NOMO-1 (cell line): ENCODE data around the gene MCTP1.

Experiments used
- DNase-seq, 2 experiments: peaks; one replicate each; lab custom pipeline; 2025; ENCODE audit not compliant: unreplicated experiment in 2 of 2; lab: John Stamatoyannopoulos, UW

Gene MCTP1

DNA sequence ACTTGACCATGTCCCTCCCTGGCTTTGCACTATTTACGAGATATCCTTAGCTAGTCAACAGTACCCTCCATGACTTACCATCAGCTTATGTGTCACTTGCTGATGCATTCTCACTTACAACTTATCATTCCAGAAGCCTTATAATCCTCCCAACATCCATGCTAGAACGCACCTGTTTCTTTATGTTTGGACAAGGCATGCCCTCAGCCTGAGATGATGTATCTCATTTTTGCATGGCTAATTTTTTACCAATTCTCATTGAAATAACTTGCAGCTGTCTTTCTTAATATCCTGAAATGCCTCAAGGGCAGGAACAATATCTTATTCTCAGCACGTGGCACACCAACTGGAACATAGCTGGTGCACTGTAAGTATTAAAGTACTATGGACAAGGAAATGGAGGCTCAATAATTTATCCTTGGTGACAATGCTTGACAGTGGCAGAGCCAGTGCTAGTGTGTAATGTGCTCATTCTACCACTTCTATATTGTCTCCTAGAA is 384.8 kb downstream of the MCTP1 start:
- no peak for DNase-seq

DNA sequence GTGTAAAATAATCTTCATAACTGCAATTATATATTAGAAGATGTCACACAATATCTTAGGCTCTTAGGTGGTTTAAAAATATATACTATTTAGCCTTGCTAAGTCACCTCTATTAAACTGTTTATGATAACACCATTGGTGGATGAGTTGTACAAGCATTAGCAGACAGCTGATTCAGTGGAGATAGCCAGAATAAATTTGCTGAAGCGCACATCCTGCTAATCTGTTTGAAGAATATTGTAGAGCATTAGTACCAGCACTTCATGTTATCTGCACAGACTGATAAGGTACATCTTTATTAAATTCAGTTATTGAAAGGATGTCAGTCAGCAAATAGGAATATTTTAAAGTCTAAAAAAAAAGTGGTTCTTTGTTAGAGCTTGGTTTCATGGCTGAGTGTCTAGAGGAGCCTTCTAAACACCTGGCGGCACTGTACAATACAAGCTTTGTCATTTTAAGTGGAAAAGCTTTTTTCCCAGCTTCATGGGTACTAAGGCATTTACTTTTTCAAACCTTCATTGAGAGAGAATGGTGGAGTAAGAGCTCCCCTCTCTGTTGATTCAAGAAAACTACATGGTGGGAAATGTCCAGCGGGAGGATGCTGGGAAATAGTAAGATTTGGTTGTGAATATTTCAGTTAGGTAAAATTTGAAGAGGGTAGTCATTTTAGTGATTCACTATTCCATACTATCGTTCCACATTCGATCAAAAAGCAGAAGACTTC is 391.3 kb downstream of the MCTP1 start:
- DNase-seq, result no peak

DNA sequence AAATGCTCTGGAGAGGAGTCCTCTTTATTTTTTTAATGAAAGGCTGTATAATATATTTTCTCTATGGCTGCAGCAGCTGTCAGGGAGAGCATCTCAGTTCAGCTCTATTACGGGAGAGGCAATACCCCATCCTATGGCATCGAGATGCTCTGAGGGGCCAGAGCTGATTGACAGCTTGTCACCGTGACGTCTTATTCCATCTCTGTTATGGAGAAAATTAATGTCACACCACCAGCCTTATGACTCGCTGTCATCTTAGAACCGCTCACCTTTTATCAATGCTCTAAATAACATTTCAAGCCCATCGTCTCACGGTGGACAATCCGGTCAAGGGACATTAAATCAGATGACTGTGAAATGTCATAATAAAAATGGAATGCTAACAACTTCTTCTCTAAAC is 392.9 kb downstream of the MCTP1 start:
- no peak for DNase-seq

DNA sequence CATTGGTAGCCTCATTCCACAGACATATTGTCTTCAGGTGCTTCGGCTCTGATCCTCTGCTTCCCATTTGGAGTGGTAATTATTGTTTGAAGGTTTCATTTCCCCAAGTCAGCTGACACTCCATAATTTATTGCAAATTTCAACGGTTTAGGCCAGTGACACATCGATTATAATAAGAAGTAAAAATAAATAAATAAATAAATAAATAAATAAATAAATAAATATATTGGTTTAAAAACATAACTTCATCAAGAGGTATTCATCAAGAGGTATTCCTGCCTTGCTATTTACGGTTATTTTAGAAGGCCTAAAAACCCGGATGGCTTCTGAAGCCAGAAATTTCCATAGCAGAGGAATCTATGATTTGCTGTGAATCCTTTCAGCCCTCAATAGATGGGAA is 393.3 kb downstream of the MCTP1 start:
- DNase-seq, result no peak

- DNase-seq, result no peak
Measured at GRCh38 chr5:94890907-94891306, 394.0 kb downstream of the MCTP1 start.

DNA sequence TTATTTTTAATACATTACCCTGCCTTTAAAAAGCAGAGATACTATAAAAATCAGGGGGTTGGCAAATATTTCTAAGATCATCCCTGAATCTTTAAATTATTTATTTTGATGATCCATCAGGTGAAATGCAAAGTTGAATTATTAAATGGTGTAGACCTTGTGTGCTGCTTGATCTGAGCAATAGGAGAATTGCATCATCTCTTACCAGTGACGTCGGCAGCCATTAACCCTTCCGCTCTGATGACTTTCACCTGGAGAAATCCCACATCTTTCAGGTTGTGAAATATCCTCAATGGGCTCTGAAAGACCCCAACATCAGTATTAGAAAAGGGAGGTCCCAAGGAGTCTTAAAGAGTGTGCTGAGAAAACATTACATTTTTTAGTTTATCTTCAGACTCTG is 396.2 kb downstream of the MCTP1 start:
- no peak for DNase-seq

DNA sequence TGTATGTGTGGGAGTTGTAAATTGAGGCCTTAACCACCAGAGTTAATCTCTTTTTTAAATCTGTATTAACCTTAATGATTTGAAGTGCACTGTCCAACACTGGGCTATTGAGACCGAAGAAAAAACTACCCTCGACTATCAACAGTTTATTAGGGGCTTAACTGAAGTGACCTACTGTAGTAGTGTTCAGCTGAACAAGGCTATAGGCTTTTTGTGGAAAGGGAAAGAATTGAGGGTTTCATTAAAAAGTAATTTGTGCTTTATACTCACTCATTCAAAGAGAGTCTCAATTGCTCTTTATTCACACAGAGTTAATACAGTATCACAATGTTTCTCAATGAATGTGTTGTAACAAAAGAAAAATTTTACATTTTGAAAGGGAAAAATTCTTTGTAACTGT is 399.0 kb downstream of the MCTP1 start:
- no peak for DNase-seq

DNA sequence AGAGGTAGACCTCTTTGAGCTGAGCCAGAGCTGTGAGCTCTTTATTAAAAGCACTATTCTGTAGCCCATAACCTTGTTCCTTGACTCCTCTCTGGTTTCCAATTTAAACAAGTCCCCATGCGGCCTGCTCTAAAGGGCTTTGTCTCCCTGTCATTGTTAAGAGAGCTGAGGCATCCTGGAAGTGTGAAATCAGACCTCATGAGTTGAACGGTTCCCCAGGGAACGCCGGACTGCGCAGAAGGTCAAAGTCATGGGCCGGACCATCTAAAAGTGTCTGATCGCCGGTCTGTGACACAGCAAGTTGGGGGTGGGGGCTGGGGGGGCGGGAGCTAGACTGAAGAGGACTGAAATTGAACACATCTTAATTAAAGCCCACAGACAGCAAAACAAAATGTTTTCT is 400.6 kb downstream of the MCTP1 start:
- DNase-seq, result no peak

DNA sequence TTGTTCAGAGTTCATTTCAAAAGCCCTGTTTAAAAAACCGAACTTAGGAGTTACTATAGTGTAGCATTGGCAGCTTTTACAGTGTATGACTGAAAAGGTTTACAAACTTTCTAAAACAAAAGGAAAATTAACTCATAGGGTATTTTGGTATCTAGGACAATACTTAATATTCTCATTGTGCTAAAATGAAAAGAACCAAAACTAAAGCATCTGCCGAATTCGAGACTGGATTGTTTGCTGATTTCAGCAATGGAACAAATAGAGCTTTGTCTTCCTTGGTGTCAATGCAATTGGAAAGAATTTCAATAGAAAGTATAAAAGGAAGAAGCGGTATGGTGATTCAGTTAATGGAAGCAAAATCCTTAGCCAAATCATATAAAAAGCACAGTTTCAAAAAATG is 412.4 kb downstream of the MCTP1 start:
- DNase-seq, result no peak

- no peak for DNase-seq
Measured at GRCh38 chr5:94870511-94871183, 414.2 kb downstream of the MCTP1 start.

DNA sequence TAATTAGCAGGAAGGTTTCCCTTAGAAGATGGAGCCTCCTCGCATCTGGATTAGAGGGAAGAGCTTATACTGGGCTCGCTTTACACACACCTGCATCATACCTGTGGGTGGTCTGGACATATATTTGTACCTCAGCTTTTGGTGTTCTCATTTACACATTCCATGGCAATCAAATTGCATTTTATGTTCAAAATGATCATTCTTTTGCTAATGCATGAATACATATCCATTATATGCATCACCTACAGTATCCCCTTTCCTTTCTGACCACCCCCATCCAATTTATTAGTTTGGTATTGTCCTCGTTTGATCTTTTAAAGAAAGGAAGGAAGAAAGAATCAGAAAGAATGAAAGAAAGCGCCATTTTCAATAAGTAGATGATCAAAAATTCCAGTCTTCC is 415.0 kb downstream of the MCTP1 start:
- no peak for DNase-seq

DNA sequence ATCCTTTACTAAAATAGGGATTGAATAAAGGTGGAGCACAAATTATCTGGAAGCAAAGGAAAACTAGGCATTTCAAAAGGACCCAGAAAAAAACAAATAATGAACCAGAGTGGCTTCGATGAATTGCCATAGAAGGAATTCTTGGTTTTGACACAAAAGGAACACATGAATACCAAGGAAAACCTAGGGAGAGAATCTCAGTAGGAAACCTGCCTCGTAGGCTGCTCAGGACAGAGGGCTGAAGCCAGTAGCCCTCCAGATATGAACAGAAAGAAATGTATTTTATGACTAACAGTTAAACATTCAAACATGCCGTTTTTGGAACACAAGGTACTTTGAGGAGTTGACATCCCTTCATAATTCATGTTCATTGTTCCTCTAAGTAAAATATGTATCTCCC is 420.9 kb downstream of the MCTP1 start:
- DNase-seq, result no peak

DNA sequence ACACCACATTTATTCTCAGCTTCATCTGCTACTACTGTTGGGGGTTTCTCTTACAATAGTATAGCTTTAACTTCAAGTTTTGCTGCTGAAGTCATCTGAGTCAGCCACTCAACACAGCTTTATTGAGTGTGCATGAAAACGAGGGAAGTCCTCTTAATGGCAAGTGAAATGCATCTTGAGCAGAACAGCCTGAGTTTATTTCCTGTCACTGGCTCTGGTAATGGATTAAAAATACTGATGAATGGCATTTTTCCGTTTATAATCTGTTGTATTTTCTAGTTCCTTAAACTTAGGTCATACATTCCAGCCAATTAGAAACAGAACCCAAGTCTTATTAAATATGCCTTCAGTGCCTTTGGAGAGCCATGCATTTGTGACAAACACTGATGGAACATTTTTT is 427.8 kb downstream of the MCTP1 start:
- no peak for DNase-seq

DNA sequence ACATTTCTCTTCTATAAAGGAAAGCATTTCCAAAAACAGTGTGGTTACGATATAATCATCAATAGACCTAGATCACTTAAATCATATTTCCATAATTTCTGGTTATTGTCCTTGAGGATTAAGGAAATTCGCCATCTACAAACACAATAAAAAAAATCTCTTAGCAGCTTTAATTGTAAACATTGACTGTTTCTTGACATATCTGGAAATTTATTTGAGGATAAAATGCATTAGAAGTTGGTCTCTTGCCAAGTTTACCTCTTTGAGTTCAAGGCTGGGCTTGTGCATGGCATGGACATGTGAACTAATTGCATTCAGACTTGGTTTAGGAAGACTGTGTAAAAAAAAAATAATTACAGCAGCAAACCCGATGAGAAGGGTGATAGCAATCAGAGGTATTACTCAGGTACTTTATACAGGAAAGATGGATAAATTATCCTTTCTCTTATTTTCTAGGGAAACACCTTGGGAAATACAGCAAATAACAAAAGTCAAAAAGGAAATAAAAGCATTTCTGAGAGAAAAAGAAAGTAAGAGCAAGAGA is 428.6 kb downstream of the MCTP1 start:
- no peak for DNase-seq

- no peak for DNase-seq
Measured at GRCh38 chr5:94855543-94855942, 429.4 kb downstream of the MCTP1 start.

GRCh38 chr5:94853120-94853519 is 431.8 kb downstream of the MCTP1 start:
- no peak for DNase-seq

GRCh38 chr5:94850960-94851359 is 433.9 kb downstream of the MCTP1 start:
- DNase-seq, result no peak

GRCh38 chr5:94849821-94850736 is 434.8 kb downstream of the MCTP1 start:
- no peak for DNase-seq

DNA sequence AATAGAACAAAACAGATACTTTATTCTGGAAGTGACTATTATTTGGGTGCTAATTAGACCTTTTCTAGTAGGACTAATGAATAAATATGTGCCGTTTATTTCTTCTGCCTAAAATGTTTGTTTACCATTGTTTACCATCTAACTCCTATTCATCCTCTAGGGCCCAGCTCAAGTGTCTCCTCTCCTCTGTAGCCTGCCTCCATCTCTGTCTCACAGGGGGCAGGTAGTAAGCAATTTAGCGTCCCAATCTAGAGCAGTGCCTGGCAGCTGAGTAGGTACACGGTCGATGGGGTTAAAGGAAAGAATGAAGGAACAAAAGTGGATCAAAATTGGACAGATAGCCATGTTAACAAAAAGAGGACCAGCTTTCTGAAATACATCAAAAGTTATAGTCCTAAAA is 435.6 kb downstream of the MCTP1 start:
- DNase-seq, result no peak

DNA sequence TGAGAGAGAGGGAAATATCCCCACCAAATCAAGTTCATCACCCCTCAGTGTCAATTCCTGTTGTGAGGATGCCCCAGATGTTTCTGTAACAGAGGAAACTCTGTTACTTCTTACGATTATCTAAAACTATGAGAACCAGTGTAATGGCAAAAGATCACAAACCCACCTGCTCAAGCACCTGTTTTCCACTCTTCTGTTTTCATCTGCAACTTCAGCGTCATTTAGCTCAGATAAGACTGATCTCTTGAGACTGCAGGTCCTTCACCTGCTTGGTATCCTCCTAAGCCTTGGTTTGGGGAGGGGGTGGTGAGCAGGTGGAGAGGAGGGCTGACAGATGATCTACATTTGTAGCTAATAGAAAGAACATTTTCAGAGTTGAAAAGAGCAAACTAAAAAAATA is 437.2 kb downstream of the MCTP1 start:
- no peak for DNase-seq

GRCh38 chr5:94847019-94847418 is 437.9 kb downstream of the MCTP1 start:
- DNase-seq, result no peak
